ENCODE results near the gene NPTN.
"Not testable (repeated sequence)": the region's sequence is repeated elsewhere in the genome, so short reads cannot be mapped to it uniquely, and the experiment has no call there.

Gene NPTN

DNA sequence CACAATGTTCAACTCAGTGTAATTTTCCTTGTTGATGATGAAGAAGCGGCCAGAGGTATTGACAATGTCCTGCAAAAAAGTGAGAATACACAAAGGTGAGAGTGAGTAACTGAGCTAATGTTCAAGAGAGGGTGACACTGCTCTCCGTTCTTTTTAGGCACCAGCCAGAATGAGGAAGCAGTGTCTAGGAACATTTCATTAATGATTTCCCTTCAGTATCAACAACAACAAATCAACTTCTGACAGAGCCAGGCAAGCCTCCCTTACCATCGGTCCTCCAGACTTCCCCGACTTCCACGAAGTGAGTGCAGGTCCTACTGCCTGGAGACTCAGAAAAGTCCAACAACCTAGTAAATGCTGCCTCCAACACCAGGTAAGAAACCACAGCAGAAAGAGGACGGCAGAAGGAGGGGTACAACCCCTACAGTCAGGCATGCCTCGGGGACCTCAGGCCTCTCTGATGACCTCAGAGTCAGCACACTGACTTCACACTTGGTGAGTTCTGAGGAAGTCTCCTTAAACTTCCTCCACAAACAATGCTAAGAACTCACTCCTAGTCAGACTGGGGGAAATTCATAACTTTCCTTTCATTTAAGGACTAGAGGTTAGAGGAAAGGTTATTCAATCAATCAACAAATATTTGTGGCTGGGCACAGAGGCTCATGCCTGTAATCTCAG, 62.7 kb downstream of the NPTN start:
- DNase-seq (ENCODE audit: low spot score) = peak; percentile 36

- DNase-seq (ENCODE audit: low spot score) = no peak
Measured at GRCh38 chr15:73569361-73569760, 63.8 kb downstream of the NPTN start.

DNA sequence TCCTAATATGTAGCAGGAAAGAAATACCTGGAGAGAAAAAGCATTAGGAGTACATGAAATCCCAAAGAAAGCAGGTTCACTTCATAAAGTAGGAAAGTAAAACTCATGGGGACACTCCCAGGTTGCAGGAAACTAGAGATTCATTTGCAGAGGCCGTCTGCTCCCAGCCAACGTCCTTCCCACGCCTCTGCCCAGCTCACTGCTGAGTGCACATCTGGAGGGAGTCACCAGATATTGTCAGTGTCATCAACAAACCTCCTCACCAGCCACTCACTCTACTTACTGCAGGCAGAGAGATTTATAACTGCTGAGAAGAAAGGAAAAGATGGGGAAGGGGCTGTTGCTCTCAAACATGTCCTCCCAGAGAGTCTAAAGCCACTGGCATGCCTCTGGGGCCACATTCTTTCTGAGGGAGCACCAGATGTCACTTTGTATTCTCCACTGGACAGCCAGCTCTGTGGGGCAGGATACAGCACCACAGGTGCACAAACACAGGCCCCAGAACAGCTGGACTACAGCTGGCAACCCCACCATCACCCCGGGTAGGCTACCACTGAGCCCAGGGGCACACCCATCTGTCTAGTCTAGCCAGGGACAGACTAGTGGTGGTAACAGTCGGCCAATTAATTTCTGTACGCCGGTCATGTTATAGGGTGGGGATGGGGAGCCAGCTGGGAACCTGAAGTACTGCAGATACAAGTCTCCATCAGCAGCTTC, 64.5 kb downstream of the NPTN start:
- DNase-seq (ENCODE audit: low spot score) = no peak

GRCh38 chr15:73567020-73567419, 66.2 kb downstream of the NPTN start:
- DNase-seq (ENCODE audit: low spot score) = no peak

DNA sequence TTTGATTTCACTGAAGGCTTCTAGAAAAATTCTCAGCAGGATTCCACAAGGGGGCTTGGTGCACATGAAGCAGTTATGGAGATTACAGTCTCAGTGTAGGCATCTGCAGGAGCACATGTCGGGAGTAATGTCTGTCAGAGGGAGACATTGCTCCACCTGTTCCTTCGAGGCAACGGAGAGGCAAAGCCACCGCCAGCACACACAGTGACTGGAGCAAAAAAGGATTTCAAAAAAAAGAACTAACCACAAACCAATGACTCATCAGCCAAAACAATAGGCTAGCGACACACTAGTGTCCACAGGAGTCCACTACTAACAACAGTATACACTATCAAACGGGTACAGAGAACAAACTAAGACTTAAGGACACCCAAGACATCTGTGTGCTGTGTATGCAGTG, 68.9 kb downstream of the NPTN start:
- peak; percentile 63 for DNase-seq (ENCODE audit: low spot score)

- peak; percentile 63 for DNase-seq (ENCODE audit: low spot score)
Measured at GRCh38 chr15:73560501-73561117, 72.6 kb downstream of the NPTN start.

DNA sequence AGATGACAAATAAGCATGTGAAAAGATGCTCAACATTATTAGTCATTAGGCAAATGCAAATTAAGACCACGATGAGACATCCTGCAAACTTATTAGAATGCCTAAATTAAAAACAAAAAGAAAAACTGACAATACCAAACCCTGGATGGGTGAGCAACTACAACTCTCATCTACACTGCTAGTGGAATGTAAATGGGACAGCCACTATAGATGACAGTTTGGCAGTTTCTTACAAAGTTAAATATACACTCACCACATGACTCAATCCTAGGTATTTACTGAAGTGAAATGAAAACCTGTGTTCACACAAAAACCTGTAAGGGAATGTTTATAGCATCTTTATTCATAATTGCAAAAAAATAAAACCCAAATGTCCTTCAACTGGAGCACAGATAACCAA, 74.7 kb downstream of the NPTN start:
- DNase-seq (ENCODE audit: low spot score) = no peak

DNA sequence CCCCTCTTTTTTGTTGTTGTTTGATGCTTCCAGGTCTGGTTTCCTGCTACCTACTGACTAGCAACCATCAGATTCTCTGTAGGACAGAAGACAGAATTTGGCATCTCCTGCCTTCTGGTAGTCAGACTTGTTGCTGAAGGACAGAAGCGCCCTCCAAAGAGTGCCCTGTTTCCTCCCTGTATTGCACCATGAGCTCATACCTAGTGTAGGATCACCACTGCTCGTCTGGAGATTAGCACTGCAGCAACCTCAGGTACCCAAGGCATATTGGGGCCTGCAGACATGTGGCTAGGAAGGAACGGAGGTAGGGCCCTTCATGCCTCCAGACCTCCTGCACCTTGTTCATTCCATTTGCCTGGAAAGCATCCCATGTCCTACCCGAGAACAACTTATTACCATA, 78.1 kb downstream of the NPTN start:
- no peak for DNase-seq (ENCODE audit: low spot score)

GRCh38 chr15:73550190-73550589, 83.0 kb downstream of the NPTN start:
- no peak for DNase-seq (ENCODE audit: low spot score)

DNA sequence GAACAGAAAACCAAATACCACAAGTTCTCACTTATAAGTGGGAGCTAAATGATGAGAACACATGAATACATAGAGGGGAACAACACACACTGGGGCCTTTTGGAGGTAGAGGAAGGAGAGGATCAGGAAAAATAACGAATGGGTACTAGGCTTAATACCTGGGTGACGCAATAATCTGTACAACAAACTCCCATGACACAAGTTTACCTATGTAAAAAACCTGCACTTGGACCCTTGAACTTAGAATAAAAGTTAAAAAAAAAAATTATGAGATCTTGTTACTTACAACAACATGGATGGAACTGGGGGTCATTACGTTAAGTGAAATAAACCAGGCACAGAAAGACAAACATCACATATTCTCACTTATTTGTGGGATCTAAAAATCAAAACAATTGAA, 84.3 kb downstream of the NPTN start:
- not testable (repeated sequence) for DNase-seq (ENCODE audit: low spot score)

- no peak for DNase-seq (ENCODE audit: low spot score)
Measured at GRCh38 chr15:73541479-73541878, 91.7 kb downstream of the NPTN start.

DNA sequence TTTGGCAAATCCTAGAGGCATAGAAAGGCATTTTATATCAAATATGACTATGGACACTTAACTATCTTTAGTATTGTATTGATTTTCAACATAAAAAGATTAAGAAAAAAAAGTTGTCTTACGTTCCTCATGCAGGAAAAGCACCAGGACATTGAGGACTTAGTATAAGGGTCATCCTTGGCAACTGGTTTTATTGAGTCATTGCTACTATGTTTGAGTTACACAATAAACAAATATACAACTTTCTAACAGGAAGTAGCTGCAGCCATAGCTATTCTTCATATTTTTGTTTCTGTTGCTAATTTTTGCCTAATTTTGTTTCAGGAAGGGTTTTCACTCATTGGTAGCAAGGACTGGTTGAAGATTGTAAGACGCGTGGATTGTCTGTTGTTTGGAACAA, 93.0 kb downstream of the NPTN start:
- no peak for DNase-seq (ENCODE audit: low spot score)

DNA sequence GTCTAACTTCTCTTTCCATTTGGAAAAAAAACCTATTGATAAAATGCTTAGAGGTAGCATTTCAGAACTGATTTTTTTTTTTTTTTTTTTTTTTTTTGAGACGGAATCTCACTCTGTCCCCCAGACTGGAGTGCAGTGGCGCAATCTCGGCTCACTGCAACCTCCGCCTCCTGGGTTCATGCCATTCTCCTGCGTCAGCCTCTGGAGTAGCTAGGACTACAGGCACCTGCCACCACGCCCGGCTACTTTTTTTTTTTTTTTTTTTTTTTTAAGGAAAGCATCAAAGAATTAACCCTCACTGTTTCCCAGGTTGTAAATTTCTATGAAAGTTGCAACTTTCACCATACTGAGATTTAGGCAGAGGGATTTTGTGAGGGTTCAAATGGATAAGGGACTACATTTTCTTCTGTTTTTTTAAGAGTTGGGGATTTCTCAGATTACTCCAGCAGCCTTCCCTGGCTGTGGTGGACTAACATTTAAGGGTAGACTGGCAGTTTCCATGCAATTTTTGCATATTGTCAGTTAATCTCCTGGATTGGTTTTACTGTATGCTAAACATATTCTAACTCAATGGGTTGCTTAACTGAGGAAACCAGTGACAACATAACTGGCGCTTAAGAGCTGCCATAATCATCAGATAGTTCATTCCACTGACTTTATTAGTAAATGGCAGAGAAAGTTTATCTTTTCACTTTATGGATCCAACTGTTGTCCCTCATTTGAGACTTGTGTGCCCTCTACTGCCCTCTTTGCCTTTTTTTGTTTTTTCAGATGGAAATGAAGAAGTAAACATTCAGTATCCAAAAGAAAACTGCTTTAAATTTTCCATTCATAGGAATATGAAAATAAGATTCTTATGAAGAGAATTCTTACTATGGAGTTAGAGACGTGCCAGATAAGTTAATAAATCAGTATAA, 93.7 kb downstream of the NPTN start:
- no peak for DNase-seq (ENCODE audit: low spot score)

- no peak for DNase-seq (ENCODE audit: low spot score)
Measured at GRCh38 chr15:73538563-73539211, 94.5 kb downstream of the NPTN start.

DNA sequence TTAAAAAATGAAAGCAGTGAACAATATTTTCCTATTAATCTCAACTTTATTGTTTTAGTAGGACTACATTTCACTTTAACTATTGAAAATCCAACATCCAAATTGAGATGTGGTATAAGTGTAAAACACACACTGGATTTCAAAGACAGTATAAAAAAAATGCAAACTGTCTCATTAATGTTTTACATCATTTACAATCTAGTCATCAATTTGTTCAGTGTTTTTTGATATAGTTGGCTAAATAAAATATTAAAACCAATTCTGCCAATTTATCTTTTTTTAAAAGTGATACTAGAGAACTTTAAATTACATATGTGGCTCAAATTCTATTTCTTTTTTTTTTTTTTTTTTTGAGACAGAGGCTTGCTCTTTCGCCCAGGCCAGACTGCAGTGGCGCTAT, 95.1 kb downstream of the NPTN start:
- DNase-seq (ENCODE audit: low spot score) = no peak

GRCh38 chr15:73530649-73531048, 102.5 kb downstream of the NPTN start:
- DNase-seq (ENCODE audit: low spot score) = no peak

DNA sequence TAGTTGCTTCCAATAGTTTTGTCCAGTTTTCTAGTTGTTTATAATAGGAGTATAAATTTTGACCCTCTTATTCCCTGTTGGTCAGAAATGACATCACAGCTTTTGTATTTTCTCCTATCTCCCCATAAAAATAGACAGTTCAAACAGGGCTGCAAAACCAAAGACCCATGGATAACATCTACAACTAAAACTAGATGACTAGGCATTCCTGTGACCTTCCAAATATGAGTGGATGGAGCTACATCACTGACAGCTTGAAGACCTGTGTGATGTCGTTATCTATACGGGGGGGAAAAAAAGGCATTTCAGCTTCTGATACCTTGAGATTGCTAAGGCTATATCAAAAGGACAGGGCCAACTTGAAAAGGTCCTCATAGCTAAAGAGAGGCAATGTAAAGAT, 105.6 kb downstream of the NPTN start:
- DNase-seq (ENCODE audit: low spot score) = no peak

GRCh38 chr15:73524919-73525318, 108.3 kb downstream of the NPTN start:
- DNase-seq (ENCODE audit: low spot score) = no peak

GRCh38 chr15:73522011-73522410, 111.2 kb downstream of the NPTN start:
- DNase-seq (ENCODE audit: low spot score) = no peak

GRCh38 chr15:73518876-73519733, 114.1 kb downstream of the NPTN start:
- no peak for DNase-seq (ENCODE audit: low spot score)
